Peyer's patch (tissue), 4 donors: Measurements from ENCODE around the gene FXR2. TPM values are rescaled to one million over a fixed set of nuclear protein-coding genes. Genes with fewer than 3 reads are reported as not detected.
A peak's percentile ranks its signal among the peaks of the same experiment; 100 is the strongest.

Experiments
- DNase-seq, 3 donors: peaks; one replicate each; pipeline ENCODE4 v3.0.0-alpha.2; 2017 to 2019
- H3K27ac ChIP-seq, 4 donors: fragments of 200-600 bp; sonication (generic); one replicate each; pipeline ENCODE4 v1.5.1; 2016 to 2019
- H3K27me3 ChIP-seq, 2 donors: fragments of 200-600 bp; sonication (generic); one replicate each; pipeline ENCODE4 v1.5.1; 2019
- H3K36me3 ChIP-seq, 3 donors: fragments of 200-600 bp; sonication (generic); one replicate each; pipeline ENCODE4 v1.5.1; 2016 to 2019
- H3K4me1 ChIP-seq, 4 donors: fragments of 200-600 bp; sonication (generic); one replicate each; pipeline ENCODE4 v1.5.1; 2016 to 2019
- H3K4me3 ChIP-seq, 4 donors: fragments of 200-600 bp; sonication (generic); 1 replicate in 3 of 4; 2 replicates in 1 of 4; pipeline ENCODE4 v1.5.1; 2016 to 2019; ENCODE audit warnings: mild to moderate bottlenecking in 1 of 4
- H3K9me3 ChIP-seq, 4 donors: fragments of 200-600 bp; sonication (generic); one replicate each; pipeline ENCODE4 v1.5.1; 2016 to 2019; ENCODE audit warnings: mild to moderate bottlenecking in 1 of 4
- CTCF ChIP-seq, 6 experiments: fragments of 450-650 bp in 4 of 6; fragments of 200-600 bp in 2 of 6; sonication (generic) in 1 of 6; IDR thresholded peaks; one replicate each; pipeline ENCODE4 v1.5.1; 2017 to 2019; ENCODE audit warnings: antibody characterized with exemption in 6 of 6, mild to moderate bottlenecking in 3 of 6, moderate library complexity in 1 of 6
- POLR2A ChIP-seq, 2 donors: fragments of 450-650 bp; IDR thresholded peaks; one replicate each; pipeline ENCODE4 v1.5.1; 2017; ENCODE audit warnings: antibody characterized with exemption in 2 of 2, mild to moderate bottlenecking in 2 of 2, moderate library complexity in 2 of 2
- total RNA-seq, 4 donors: library from RNA; depleted of rRNA; stranded (reverse); fragments of >200 nt; gene quantifications; one replicate each; pipeline ENCODE4 v1.1.0, GENCODE V29; 2016

The FXR2 gene
- total RNA-seq, 4 donors from 2014 or later, result 28.8 to 38.1 (median 30.4) TPM

- peaks cover 0 to 19% (median 1%) of the 10 kb centered on the region in 4 donors for H3K4me1 ChIP-seq
- no peaks in the 10 kb centered on the region for H3K9me3 ChIP-seq
- H3K27me3 ChIP-seq, result no peaks in the 10 kb centered on the region
- peak overlapping the region in 3 of 4 donors; percentile 4 to 47 (median 38) for H3K4me3 ChIP-seq
- peaks cover 0 to 47% (median 0%) of the 10 kb centered on the region in 3 donors for H3K36me3 ChIP-seq
- peak overlapping the region in 3 of 4 donors; percentile 17 to 49 (median 42) for H3K27ac ChIP-seq
- TF ChIP-seq POLR2A (IDR thresholded peaks at IDR 0.05), result no peak
- TF ChIP-seq CTCF (IDR thresholded peaks at IDR 0.05), result peak; percentile 65 to 89 (median 81)
- DNase-seq, result peak; percentile 69 to 89 (median 88)
Observed at GRCh38 chr17:7589204-7589868, 25.4 kb downstream of the FXR2 start.

- H3K9me3 ChIP-seq, result no peaks in the 10 kb centered on the region
Observed at GRCh38 chr17:7588553-7589203, 26.0 kb downstream of the FXR2 start.

GRCh38 chr17:7587420-7588151 lies 27.1 kb downstream of the FXR2 start:
- H3K27ac ChIP-seq, result peak overlapping the region in 2 of 4 donors; percentile 11 to 17
- DNase-seq, result no peak
- H3K9me3 ChIP-seq, result no peaks in the 10 kb centered on the region
- peaks cover 0 to 30% (median 0%) of the 10 kb centered on the region in 3 donors for H3K36me3 ChIP-seq
- H3K4me3 ChIP-seq, result no peak overlapping the region
- TF ChIP-seq POLR2A (IDR thresholded peaks at IDR 0.05) (no peak), CTCF (IDR thresholded peaks at IDR 0.05) (no peak)
- no peaks in the 10 kb centered on the region for H3K27me3 ChIP-seq
- H3K4me1 ChIP-seq, result peaks cover 5 to 27% (median 9%) of the 10 kb centered on the region in 4 donors

More at GRCh38 chr17:7588553-7589203, 26.0 kb downstream of the FXR2 start:
- peaks cover 0 to 21% (median 1%) of the 10 kb centered on the region in 4 donors for H3K4me1 ChIP-seq
- TF ChIP-seq POLR2A (IDR thresholded peaks at IDR 0.05), result no peak
- no peak for TF ChIP-seq CTCF (IDR thresholded peaks at IDR 0.05)
- H3K36me3 ChIP-seq, result peaks cover 0 to 41% (median 0%) of the 10 kb centered on the region in 3 donors
- H3K27ac ChIP-seq, result peak overlapping the region in 3 of 4 donors; percentile 17 to 49 (median 42)
- H3K4me3 ChIP-seq, result peak overlapping the region in 3 of 4 donors; percentile 4 to 47 (median 38)
- no peak for DNase-seq
- no peaks in the 10 kb centered on the region for H3K27me3 ChIP-seq

- Histone ChIP-seq H3K4me3 (no peak overlapping the region), H3K27me3 (no peaks in the 10 kb centered on the region), H3K36me3 (peaks cover 0 to 23% (median 0%) of the 10 kb centered on the region in 3 donors), H3K9me3 (no peaks in the 10 kb centered on the region), H3K27ac (peak overlapping the region in 2 of 4 donors; percentile 7 to 11), H3K4me1 (peaks cover 5 to 34% (median 15%) of the 10 kb centered on the region in 4 donors)
- DNase-seq, result peak in 2 of 3 donors; percentile 67 to 74
- no peak for TF ChIP-seq POLR2A (IDR thresholded peaks at IDR 0.05)
- TF ChIP-seq CTCF (IDR thresholded peaks at IDR 0.05), result peak in 4 of 6 experiments; percentile 18 to 67 (median 54)
Observed at GRCh38 chr17:7586673-7587419, 27.9 kb downstream of the FXR2 start.
